ENCODE data around the gene ACOX3.

ACOX3 gene

GRCh38 chr4:8326206-8326605 is 114.3 kb downstream of the ACOX3 start (continued):
- TF ChIP-seq ZNF26 (tag by site-specific recombination; IDR thresholded peaks at IDR 0.05) (no peak), BCL11B (tag by site-specific recombination; IDR thresholded peaks at IDR 0.05; ENCODE audit: low read depth) (no peak), ZNF114 (tag by site-specific recombination; IDR thresholded peaks at IDR 0.05) (no peak), ZNF629 (tag by site-specific recombination; IDR thresholded peaks at IDR 0.05) (no peak), ZNF677 (tag by site-specific recombination; IDR thresholded peaks at IDR 0.05) (no peak)

GRCh38 chr4:8325291-8325973 is 115.1 kb downstream of the ACOX3 start:
- H3K4me3 ChIP-seq (ENCODE audit: low read depth, low read length): no peak overlapping the region
- no peaks in the 10 kb centered on the region for H3K9me3 ChIP-seq (ENCODE audit: control insufficient read depth, insufficient read depth, low read depth, low read length)
- H3K36me3 ChIP-seq (ENCODE audit: control insufficient read depth in 2 of 2, insufficient read depth in 1 of 2, low read length in 2 of 2): no peaks in the 10 kb centered on the region
- POLR2A ChIA-PET: no interaction called here
- H3K27ac ChIP-seq (ENCODE audit: extremely low read depth, low read depth, low read length): no peak overlapping the region
- CTCF ChIA-PET: interaction anchor here (0.7 to 1.5 kb wide), 4 partner anchors 18 to 83 kb away, joined by 3 to 4 read pairs (median 3); no protein-coding TSS in a partner anchor
- TF ChIP-seq SETDB1 (IDR thresholded peaks at IDR 0.05; ENCODE audit: insufficient read length, low read length) (no peak), ZNF660 (tag by site-specific recombination; IDR thresholded peaks at IDR 0.05) (no peak), ZNF530 (tag by site-specific recombination; IDR thresholded peaks at IDR 0.05; ENCODE audit: low read depth) (no peak), ZNF521 (tag by site-specific recombination; IDR thresholded peaks at IDR 0.05) (no peak), KLF8 (tag by site-specific recombination; IDR thresholded peaks at IDR 0.05) (no peak), ZNF221 (tag by site-specific recombination; IDR thresholded peaks at IDR 0.05; ENCODE audit: borderline replicate concordance) (no peak), ZNF677 (tag by site-specific recombination; IDR thresholded peaks at IDR 0.05) (no peak), ZNF777 (tag by site-specific recombination; IDR thresholded peaks at IDR 0.05; ENCODE audit: borderline replicate concordance) (no peak), ZBTB44 (tag by site-specific recombination; IDR thresholded peaks at IDR 0.05) (no peak), ZNF561 (tag by site-specific recombination; IDR thresholded peaks at IDR 0.05; ENCODE audit: borderline replicate concordance) (no peak), ZNF280C (tag by site-specific recombination; IDR thresholded peaks at IDR 0.05) (no peak), KLF9 (tag by site-specific recombination; IDR thresholded peaks at IDR 0.05; ENCODE audit: low read depth) (no peak), ZBTB1 (tag by site-specific recombination; IDR thresholded peaks at IDR 0.05) (no peak), ZNF266 (tag by site-specific recombination; IDR thresholded peaks at IDR 0.05; ENCODE audit: low read depth) (no peak), ZNF292 (tag by site-specific recombination; IDR thresholded peaks at IDR 0.05; ENCODE audit: borderline replicate concordance, low read depth) (no peak), GLI4 (tag by site-specific recombination; IDR thresholded peaks at IDR 0.05) (no peak), ZBTB11 (tag by site-specific recombination; conservative IDR thresholded peaks at IDR 0.05; ENCODE audit: low read depth) (no peak), SP3 (tag by site-specific recombination; IDR thresholded peaks at IDR 0.05) (no peak), ZIC2 (tag by site-specific recombination; IDR thresholded peaks at IDR 0.05) (no peak), TCF7L2 (IDR thresholded peaks at IDR 0.05; ENCODE audit: borderline replicate concordance, low read depth, low read length) (no peak)
- no peaks in the 10 kb centered on the region for H3K4me1 ChIP-seq (ENCODE audit: control insufficient read depth, insufficient read depth, low read length)
